H9 (cell line): ENCODE measurements around the gene PCLAF. TPM values are rescaled to one million over a fixed set of nuclear protein-coding genes. Genes with fewer than 3 reads are reported as not detected.

Experiments
- DNase-seq: peaks from one replicate; pipeline ENCODE4 v3.0.0-alpha.2; 2017
- H2AFZ ChIP-seq: one replicate; pipeline ENCODE4 v1.6.1; 2013; ENCODE audit warnings: mild to moderate bottlenecking, low read length, control low read depth, moderate library complexity
- H2AK5ac ChIP-seq: 2 replicates; pipeline ENCODE4 v1.6.1; 2013; ENCODE audit warnings: low read length, control low read depth, mixed read lengths; ENCODE audit not compliant: insufficient read length
- H2BK120ac ChIP-seq: one replicate; pipeline ENCODE4 v1.6.1; 2013; ENCODE audit warnings: low read depth, mild to moderate bottlenecking, low read length, control low read depth, inconsistent platforms; ENCODE audit not compliant: poor library complexity, severe bottlenecking
- H2BK12ac ChIP-seq: 2 replicates; pipeline ENCODE4 v1.6.1; 2013; ENCODE audit warnings: low read length, control low read depth, mixed read lengths, low read depth; ENCODE audit not compliant: insufficient read length
- H2BK15ac ChIP-seq: 2 replicates; pipeline ENCODE4 v1.6.1; 2013; ENCODE audit warnings: low read depth, low read length, control low read depth
- H2BK20ac ChIP-seq: one replicate; pipeline ENCODE4 v1.6.1; 2013; ENCODE audit warnings: low read depth, mild to moderate bottlenecking, low read length, control low read depth, inconsistent platforms; ENCODE audit not compliant: poor library complexity, severe bottlenecking
- H2BK5ac ChIP-seq: 2 replicates; pipeline ENCODE4 v1.6.1; 2013; ENCODE audit warnings: low read length, control low read depth, mixed read lengths; ENCODE audit not compliant: insufficient read length
- H3K14ac ChIP-seq: 2 replicates; pipeline ENCODE4 v1.6.1; 2013; ENCODE audit warnings: low read length, control low read depth; ENCODE audit not compliant: insufficient read depth
- H3K18ac ChIP-seq: 2 replicates; pipeline ENCODE4 v1.6.1; 2013; ENCODE audit warnings: low read depth, mild to moderate bottlenecking, mixed read lengths, low read length, control low read depth; ENCODE audit not compliant: insufficient read length
- H3K23ac ChIP-seq: 2 replicates; pipeline ENCODE4 v1.6.1; 2013; ENCODE audit warnings: low read length, control low read depth, mixed read lengths, low read depth; ENCODE audit not compliant: insufficient read length
- H3K23me2 ChIP-seq: 2 replicates; pipeline ENCODE4 v1.6.1; 2013; ENCODE audit warnings: low read depth, mild to moderate bottlenecking, mixed read lengths, low read length, control low read depth; ENCODE audit not compliant: insufficient read length, poor library complexity, severe bottlenecking
- H3K27ac ChIP-seq: 2 replicates; pipeline ENCODE4 v1.5.1; 2013; ENCODE audit warnings: low read length, control low read depth, mixed read lengths, low read depth; ENCODE audit not compliant: insufficient read length
- H3K27me3 ChIP-seq: 2 replicates; pipeline ENCODE4 v1.6.1; 2013; ENCODE audit warnings: low read length, control low read depth, inconsistent platforms; ENCODE audit not compliant: insufficient read depth
- H3K4ac ChIP-seq: 2 replicates; pipeline ENCODE4 v1.6.1; 2013; ENCODE audit warnings: low read depth, mild to moderate bottlenecking, control low read depth, inconsistent platforms, low read length, moderate library complexity
- H3K4me1 ChIP-seq: 2 replicates; pipeline ENCODE4 v1.6.1; 2013; ENCODE audit warnings: low read length, control low read depth, inconsistent platforms; ENCODE audit not compliant: insufficient read depth
- H3K4me2 ChIP-seq: 2 replicates; pipeline ENCODE4 v1.6.1; 2013; ENCODE audit warnings: low read length, control low read depth, mixed read lengths; ENCODE audit not compliant: insufficient read length, insufficient read depth
- H3K56ac ChIP-seq: 2 replicates; pipeline ENCODE4 v1.6.1; 2013; ENCODE audit warnings: low read depth, mild to moderate bottlenecking, mixed read lengths, low read length, control low read depth; ENCODE audit not compliant: insufficient read length
- H3K79me1 ChIP-seq: 2 replicates; pipeline ENCODE4 v1.6.1; 2013; ENCODE audit warnings: low read depth, mild to moderate bottlenecking, moderate library complexity, low read length, control low read depth, inconsistent platforms; ENCODE audit not compliant: insufficient read depth, poor library complexity, severe bottlenecking
- H3K79me2 ChIP-seq: 2 replicates; pipeline ENCODE4 v1.6.1; 2013; ENCODE audit warnings: low read length, control low read depth, inconsistent platforms; ENCODE audit not compliant: insufficient read depth
- H3K9ac ChIP-seq: 2 replicates; pipeline ENCODE4 v1.6.1; 2013; ENCODE audit warnings: low read length, control low read depth, mixed read lengths; ENCODE audit not compliant: insufficient read length; ENCODE audit errors: extremely low read depth
- H3K9me3 ChIP-seq: one replicate; pipeline ENCODE4 v1.6.1; 2013; ENCODE audit warnings: low read depth, low read length, inconsistent platforms; ENCODE audit not compliant: control insufficient read depth
- H3T11ph ChIP-seq: one replicate; pipeline ENCODE4 v1.6.1; 2013; ENCODE audit warnings: mild to moderate bottlenecking, low read length, control low read depth, inconsistent platforms
- H4K20me1 ChIP-seq: one replicate; pipeline ENCODE4 v1.6.1; 2013; ENCODE audit not compliant: control insufficient read depth, insufficient read length, insufficient read depth
- H4K5ac ChIP-seq: 2 replicates; pipeline ENCODE4 v1.6.1; 2013; ENCODE audit warnings: low read depth, mild to moderate bottlenecking, mixed read lengths, low read length, control low read depth; ENCODE audit not compliant: insufficient read length
- H4K8ac ChIP-seq: replicated peaks from 2 replicates; pipeline ENCODE4 v1.6.1; 2013; ENCODE audit warnings: low read length, control low read depth, mixed read lengths, low read depth; ENCODE audit not compliant: insufficient read length
- H4K91ac ChIP-seq: 2 replicates; pipeline ENCODE4 v1.6.1; 2013; ENCODE audit warnings: low read depth, mild to moderate bottlenecking, moderate library complexity, mixed read lengths, low read length, control low read depth; ENCODE audit not compliant: insufficient read length
- H3K27ac Mint-ChIP-seq, 3 experiments: 2 replicates in 2 of 3; 3 replicates in 1 of 3; pipeline ENCODE4 v1.8.0; 2020 to 2021; ENCODE audit warnings: mixed read lengths in 3 of 3, mild to moderate bottlenecking in 1 of 3, moderate library complexity in 1 of 3
- H3K27me3 Mint-ChIP-seq: 2 replicates; pipeline ENCODE4 v1.8.0; 2021; ENCODE audit warnings: low read depth, mild to moderate bottlenecking, moderate library complexity, mixed read lengths
- H3K36me3 Mint-ChIP-seq, 3 experiments: 2 replicates in 2 of 3; 3 replicates in 1 of 3; pipeline ENCODE4 v1.8.0; 2020 to 2021; ENCODE audit warnings: low read depth in 3 of 3, mixed read lengths in 3 of 3; ENCODE audit not compliant: insufficient read depth in 1 of 3
- H3K4me1 Mint-ChIP-seq, 2 experiments: 2 replicates each; pipeline ENCODE4 v1.8.0; 2020; ENCODE audit warnings: mixed read lengths in 2 of 2
- H3K4me3 Mint-ChIP-seq, 2 experiments: 2 replicates in 1 of 2; 3 replicates in 1 of 2; pipeline ENCODE4 v1.8.0; 2020 to 2021; ENCODE audit warnings: mild to moderate bottlenecking in 2 of 2, mixed read lengths in 2 of 2, moderate library complexity in 1 of 2
- H3K9me3 Mint-ChIP-seq, 2 experiments: 2 replicates in 1 of 2; 3 replicates in 1 of 2; pipeline ENCODE4 v1.8.0; 2020; ENCODE audit warnings: mild to moderate bottlenecking in 2 of 2, mixed read lengths in 2 of 2, moderate library complexity in 1 of 2
- WGBS: extraction: QIAGEN DNeasy Blood & Tissue Kit; methylation state at CpG from one replicate; pipeline ENCODE4 v1.1.7; 2013; ENCODE audit warnings: missing lambda C conversion rate, low lambda C conversion rate, mixed read lengths; ENCODE audit not compliant: insufficient read length; ENCODE audit errors: extremely low coverage; 5-methylcytosine and 5-hydroxymethylcytosine counted together
- total RNA-seq: library from RNA; stranded (reverse); gene quantifications from 2 replicates; pipeline ENCODE4 v1.2.1, GENCODE V29; 2021
- TF ChIP-seq, protein P1 (sequence below): fragments of 200-600 bp; sonication (generic); conservative IDR thresholded peaks from 3 replicates; pipeline ENCODE4 v1.8.0; 2021; ENCODE audit warnings: antibody characterized with exemption, mild to moderate bottlenecking

Gene PCLAF
- total RNA-seq, 1 experiment from 2014 or later: 65.6 TPM

DNA sequence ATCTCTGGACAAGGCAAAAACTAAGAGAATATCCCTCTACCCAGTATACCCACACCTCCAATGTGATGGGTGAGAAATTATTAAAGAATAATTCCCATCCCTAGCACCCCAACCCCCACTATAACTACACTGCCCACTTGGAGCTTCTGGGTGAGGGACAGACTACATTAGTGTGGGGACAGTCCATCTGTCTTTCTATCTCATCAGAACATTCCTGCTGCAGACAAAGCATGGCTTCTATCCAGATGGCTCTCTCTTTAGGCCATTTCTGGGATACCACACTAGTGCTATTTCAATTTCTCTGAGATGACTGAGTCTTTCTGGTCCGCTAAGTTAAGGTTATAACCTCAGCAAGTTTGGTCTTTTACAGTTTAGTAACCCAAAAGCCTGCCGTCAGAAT, 31.9 kb downstream of the PCLAF start:
- H3K14ac ChIP-seq: no peak overlapping the region
- no peaks in the 10 kb centered on the region for H4K20me1 ChIP-seq
- TF ChIP-seq, protein P1, sequence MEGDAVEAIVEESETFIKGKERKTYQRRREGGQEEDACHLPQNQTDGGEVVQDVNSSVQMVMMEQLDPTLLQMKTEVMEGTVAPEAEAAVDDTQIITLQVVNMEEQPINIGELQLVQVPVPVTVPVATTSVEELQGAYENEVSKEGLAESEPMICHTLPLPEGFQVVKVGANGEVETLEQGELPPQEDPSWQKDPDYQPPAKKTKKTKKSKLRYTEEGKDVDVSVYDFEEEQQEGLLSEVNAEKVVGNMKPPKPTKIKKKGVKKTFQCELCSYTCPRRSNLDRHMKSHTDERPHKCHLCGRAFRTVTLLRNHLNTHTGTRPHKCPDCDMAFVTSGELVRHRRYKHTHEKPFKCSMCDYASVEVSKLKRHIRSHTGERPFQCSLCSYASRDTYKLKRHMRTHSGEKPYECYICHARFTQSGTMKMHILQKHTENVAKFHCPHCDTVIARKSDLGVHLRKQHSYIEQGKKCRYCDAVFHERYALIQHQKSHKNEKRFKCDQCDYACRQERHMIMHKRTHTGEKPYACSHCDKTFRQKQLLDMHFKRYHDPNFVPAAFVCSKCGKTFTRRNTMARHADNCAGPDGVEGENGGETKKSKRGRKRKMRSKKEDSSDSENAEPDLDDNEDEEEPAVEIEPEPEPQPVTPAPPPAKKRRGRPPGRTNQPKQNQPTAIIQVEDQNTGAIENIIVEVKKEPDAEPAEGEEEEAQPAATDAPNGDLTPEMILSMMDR: no peak
- DNase-seq: no peak
- Mint-ChIP-seq H3K9me3 (no peaks in the 10 kb centered on the region), H3K36me3 (peaks cover 6 to 22% (median 20%) of the 10 kb centered on the region in 3 experiments), H3K4me3 (no peak overlapping the region), H3K27ac (peak overlapping the region in 2 of 3 experiments; percentile 31 to 40; a peak in 1 of 7 replicates), H3K4me1 (no peaks in the 10 kb centered on the region; a peak in 2 of 4 replicates), H3K27me3 (no peaks in the 10 kb centered on the region)
- H2BK12ac ChIP-seq: no peak overlapping the region
- no peak overlapping the region for H2BK15ac ChIP-seq
- no peak overlapping the region for H3K4ac ChIP-seq
- H4K5ac ChIP-seq: no peak overlapping the region
- H3K9ac ChIP-seq: no peak overlapping the region
- WGBS: no CpG with 5 or more reads among the region's 2 CpGs
- no peak overlapping the region for H3K18ac ChIP-seq
- H2BK5ac ChIP-seq: no peak overlapping the region
- H3K9me3 ChIP-seq: no peaks in the 10 kb centered on the region
- no peak overlapping the region for H4K8ac ChIP-seq
- no peaks in the 10 kb centered on the region for H3K23me2 ChIP-seq
- H3K27ac ChIP-seq: no peak overlapping the region
- H4K91ac ChIP-seq: no peak overlapping the region
- H3K79me1 ChIP-seq: peaks cover 4% of the 10 kb centered on the region
- no peak overlapping the region for H2AK5ac ChIP-seq
- H3K4me1 ChIP-seq: no peaks in the 10 kb centered on the region
- no peak overlapping the region for H2AFZ ChIP-seq
- no peaks in the 10 kb centered on the region; the same call in 1 of the 2 replicates for H3K79me2 ChIP-seq
- no peak overlapping the region for H3T11ph ChIP-seq
- H3K56ac ChIP-seq: no peak overlapping the region
- H2BK120ac ChIP-seq: no peak overlapping the region
- H3K23ac ChIP-seq: no peak overlapping the region
- H3K27me3 ChIP-seq: no peaks in the 10 kb centered on the region
- H2BK20ac ChIP-seq: no peak overlapping the region
- no peak overlapping the region for H3K4me2 ChIP-seq
